HG02642 (cell line): ENCODE data around the gene SMYD1.

Source experiments
- ATAC-seq: cut with Tn5 transposase; IDR thresholded peaks from one replicate; pipeline ENCODE4 v1.9.1; 2021; ENCODE audit warnings: mild to moderate bottlenecking; ENCODE audit not compliant: unreplicated experiment, poor library complexity

The SMYD1 gene

DNA sequence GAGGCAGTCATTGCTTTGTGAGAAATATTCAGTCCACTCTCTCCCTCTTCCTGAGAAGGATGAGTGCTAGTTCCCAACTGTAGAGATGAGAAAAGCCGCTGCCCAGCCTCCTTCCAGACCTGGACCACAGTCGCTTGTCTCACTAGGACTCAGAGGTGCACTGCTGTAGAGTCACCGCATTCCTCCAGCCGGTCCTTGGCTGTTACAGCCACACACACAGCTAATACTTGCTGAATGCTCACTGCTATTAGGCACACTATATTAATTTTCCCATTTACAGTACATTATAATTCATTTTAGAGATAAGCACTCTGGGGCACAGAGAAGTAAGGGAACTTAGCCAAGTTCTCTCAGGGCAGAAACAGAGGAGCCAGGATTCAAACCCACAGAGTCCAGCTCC lies 70.2 kb downstream of the SMYD1 start:
- ATAC-seq: no peak

DNA sequence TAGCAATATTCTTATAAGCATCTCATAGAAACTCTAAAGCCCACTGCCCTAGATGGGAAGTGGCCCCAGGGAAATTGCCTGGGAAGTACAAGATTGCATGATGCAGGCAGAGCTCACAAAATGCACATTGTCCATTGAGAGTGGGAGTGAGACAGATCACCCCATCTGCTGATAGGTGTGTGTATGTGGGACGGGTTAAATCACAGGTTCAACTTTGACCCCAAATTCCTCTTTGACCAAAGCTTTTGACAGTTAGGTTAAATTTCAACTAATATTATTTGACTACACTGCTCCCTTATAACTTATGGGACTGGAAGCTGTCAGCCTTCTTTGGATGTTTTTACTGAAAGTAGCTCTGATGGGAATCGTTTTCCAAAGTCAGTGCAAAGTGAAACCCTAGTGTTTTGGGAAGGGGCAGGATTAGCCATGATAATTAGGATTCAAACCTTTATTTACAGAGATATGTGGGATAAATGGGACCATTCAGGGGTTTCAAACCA lies 71.6 kb downstream of the SMYD1 start:
- no peak for ATAC-seq

DNA sequence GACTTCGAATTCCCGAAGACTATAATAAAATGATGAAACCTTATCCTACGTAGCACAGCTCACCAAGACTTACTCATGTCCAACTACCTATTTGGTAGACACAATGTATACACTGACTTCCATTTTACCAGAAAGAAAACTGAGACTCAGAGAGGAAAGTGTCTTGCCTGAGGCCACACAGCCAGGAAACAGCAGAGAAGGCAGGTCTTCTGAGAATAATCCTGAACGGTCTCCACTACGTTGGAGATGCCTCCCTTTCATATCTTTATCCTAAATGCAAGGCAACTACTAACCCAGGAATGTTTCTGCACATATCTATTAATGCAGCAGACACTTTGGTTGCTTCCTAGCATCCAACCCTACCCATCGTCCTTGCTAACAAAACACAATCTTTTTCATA lies 72.2 kb downstream of the SMYD1 start:
- no peak for ATAC-seq

DNA sequence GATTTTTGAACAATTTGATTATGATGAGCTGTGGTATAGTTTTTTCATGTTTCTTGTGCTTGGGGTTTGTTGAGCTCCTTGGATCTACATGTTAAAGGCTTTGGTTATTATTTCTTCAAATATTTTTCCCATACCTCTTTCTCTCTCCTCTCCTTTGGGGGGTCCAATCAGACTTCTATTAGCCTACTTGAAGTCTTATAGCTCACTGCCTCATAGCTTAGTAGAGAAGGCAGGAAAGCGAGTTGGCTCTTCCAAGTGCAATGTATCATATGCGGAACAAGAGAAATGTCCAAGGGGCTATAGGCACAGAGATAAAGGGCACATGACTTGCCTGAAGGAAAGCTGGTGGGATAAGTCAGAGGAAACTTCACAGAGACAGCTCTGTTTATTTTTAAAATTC lies 74.3 kb downstream of the SMYD1 start:
- ATAC-seq: no peak

DNA sequence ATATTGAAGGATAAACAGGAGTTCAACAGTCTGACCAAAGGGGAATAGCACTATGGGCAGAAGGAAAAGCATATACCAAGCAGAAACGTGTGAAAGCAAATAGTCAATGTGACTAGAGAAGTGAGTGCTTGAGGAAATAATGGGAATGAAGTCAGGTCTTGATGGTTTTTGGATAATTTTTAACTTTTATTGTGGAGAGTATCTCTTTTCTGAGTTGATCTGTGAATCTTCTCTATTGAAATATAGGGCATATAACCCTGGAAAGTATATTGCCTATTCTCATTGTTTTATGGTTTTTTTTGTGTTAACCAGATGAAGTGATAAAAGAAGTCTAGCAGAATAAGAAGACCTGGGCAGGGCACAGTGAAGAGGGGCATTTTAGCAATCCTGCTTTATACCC lies 76.6 kb downstream of the SMYD1 start:
- no peak for ATAC-seq

DNA sequence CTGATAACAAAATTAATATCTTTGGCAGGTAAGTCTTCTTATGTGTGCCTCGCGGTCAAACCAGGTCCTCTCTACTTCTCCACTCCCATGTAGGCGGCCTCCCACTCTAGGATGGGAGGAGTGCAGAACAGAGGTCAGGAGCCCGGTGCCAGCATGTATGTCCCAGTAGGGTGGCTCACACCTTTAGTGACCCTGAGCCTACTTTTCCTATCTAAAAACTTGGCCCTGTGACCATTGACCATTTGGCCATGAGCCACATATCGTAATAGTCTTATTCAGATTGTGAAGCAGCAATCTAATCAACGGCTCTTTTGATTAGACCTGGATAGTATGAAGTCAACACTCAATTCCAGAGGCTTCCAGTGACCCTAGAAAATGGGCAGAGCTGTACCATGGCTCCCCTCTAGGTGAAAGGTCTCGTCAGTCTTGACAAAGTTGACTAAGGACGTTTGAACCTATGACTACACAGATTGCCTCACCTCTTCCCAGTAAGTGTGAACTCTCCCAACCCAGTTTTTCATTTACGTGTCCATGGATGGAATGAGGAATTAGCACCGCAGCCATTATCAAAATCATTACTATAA lies 77.4 kb downstream of the SMYD1 start:
- no peak for ATAC-seq

DNA sequence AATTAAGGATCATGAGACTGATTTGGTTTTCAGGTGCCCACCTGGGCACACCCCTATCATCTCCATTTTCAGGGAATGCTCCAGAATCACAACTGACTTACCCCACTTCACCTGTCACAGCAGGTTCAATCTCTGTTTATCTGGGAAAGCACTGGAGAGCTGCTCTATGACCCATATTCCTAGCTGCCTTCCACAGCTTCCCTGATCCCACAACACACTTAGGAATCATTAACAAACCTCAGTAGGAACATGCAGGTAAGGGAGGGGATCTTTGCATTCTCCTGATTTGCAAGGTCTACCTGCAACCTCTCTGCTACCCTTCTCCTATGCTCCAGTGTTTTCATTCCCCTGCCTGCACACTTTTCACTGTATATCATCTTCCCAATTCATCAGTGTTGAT lies 79.0 kb downstream of the SMYD1 start:
- ATAC-seq: no peak

DNA sequence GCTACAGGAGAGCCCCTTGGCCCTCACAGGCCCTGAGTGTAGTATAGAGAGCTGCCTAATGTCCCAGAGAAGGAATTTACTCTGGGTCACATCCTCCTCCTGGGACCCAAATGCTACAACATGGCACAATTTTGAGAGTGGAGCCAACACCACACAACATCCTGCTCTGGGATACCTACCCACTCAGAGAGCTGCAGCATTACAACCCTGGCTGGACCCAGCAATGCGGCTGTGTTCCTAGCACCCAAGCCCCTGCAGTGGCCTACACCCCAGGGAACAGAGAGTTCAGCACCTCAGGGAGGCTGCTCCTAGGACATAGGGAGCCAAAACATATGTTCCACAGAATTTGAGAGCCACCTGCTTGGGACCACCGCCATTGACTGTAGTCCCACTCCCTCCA lies 79.5 kb downstream of the SMYD1 start:
- no peak for ATAC-seq

DNA sequence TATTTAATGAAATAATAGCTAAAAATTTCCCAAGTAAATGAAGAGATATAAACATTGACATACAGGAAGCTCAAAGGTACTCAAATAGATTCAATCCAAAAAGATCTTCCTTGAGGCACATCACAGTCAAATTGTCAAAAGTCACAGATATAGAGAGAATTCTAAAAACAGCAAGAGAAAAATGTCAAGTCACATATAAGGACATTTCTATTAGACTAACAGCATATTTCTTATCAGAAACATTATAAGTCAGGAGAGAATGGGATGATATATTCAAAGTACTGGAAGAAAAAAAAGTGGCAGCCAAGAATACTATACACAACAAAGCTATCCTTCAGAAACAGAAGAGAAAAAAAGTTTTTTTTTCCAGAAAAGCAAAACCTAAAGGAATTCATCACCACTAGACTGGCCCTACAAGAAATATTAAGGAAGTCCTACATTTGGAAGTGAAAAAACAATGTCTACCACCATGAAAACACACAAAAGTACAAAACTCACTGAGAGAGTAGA lies 81.4 kb downstream of the SMYD1 start:
- ATAC-seq: no peak

DNA sequence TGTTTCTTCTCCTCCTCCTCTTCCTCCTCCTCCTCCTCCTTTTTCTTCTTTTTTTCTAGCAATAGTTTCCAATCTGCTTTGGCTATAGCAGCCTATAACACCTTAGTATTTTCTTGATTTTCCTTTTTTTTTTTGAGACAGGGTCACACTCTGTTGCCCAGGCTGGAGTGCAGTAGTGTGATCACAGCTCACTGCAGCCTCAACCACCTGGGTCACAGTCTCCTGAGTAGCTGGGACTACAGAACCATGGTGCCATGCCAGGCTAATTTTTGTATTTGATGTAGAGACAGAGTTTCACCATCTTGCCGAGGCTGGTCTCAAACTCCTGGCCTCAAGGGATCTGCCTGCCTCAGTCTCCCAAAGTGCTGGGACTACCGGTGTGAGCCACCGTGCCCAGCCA lies 91.9 kb downstream of the SMYD1 start:
- ATAC-seq: no peak

DNA sequence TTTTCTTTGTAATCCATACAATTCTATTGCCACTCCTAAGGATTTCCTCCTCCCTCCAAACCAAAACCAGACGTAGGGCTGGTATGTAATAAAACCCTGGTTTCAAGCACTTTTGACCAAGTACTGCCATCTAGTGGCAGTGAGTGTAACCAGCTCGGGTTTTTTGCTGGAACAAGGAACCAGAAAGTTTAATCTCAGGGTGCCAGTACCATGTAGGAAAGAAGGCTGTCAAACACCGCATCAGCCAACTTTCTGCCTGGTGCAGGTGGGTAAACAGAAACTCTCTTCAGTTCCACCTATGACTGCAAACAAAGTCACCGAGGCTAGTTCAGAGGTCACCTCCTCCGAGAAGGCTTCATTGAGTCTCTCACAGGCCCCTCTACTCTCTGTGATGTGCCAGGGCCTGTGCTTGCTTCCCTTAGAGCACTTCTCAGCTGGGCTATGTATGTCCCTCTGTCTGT lies 92.4 kb downstream of the SMYD1 start:
- ATAC-seq: no peak

DNA sequence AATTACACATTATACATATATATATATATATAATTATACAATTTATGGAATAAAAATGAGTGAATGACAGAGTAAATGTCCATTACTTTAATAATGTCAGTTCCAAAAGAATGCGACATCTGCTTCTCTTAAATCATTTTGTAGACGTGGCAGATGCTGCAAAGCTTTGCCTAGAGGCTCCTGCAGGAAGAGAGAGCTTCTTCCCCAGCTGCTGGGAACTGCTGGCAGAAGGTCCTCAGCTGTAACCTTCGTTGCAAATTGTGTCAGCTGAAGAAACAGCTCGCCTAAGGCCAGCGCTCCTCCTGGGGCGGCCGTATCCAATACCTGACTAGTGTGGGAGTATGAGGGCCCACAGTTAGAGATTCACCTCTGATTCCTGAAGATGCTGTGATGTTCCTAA lies 92.9 kb downstream of the SMYD1 start:
- ATAC-seq: no peak

DNA sequence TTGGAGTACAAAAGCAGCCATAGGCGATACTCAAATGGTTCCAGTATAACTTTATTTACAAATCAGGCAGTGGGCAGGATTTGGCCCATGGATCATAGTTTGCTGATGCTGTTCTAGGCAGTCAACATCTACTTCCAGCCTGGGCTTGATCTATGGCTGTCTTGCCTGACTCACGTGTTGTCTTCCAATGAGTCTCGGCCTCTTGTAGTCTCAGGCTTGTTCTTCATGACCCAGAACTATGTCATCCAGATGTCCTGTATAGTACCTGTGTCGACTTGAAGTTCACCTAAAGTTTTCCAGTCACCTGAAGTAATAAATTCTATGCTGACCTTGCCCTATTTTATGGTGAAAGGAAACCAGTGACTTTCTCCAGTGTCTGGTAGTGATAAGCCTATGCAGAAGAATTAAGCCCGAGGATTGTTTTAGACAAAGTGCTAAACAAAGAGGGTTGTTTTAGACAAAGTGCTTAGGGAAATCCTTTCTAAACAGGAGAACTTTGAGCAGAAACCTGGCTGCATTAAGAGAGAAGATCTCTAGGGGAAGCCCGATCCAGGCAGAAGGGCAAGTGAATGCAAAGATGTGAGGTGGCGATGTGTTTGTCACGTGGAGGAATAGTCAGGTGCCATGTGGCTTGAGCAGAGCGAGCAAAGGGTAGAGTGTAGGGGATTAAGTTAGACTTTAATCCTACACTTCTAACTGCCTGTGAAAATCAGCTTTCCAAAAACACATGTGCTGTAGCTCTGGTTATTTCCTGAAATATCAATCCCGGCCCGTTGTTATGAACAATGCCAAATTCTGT lies 94.0 kb downstream of the SMYD1 start:
- no peak for ATAC-seq
